AG09319 (cell line): Measurements from ENCODE around the gene OR51B4.

Experiments
- DNase-seq: peaks from one replicate; pipeline ENCODE4 v3.0.0-alpha.2; 2010; ENCODE audit warnings: low read depth; ENCODE audit errors: extremely low read depth
- CTCF ChIP-seq: IDR thresholded peaks from 2 replicates; pipeline ENCODE4 v1.5.1; 2011; ENCODE audit warnings: low read depth, mild to moderate bottlenecking, inconsistent platforms, low read length, moderate library complexity

The OR51B4 gene

DNA sequence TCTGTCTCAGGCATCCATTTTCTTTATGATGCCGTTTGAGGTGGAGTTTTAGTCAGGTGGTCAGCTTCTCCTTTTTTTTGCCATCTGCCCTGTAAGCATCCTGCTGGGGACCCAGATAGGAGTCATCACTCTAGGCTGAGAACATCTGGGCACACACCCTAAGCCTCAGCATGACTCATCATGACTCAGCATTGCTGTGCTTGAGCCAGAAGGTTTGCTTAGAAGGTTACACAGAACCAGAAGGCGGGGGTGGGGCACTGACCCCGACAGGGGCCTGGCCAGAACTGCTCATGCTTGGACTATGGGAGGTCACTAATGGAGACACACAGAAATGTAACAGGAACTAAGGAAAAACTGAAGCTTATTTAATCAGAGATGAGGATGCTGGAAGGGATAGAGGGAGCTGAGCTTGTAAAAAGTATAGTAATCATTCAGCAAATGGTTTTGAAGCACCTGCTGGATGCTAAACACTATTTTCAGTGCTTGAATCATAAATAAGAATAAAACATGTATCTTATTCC, 21.1 kb downstream of the OR51B4 start:
- TF ChIP-seq CTCF: no peak
- DNase-seq: peak; percentile 95

DNA sequence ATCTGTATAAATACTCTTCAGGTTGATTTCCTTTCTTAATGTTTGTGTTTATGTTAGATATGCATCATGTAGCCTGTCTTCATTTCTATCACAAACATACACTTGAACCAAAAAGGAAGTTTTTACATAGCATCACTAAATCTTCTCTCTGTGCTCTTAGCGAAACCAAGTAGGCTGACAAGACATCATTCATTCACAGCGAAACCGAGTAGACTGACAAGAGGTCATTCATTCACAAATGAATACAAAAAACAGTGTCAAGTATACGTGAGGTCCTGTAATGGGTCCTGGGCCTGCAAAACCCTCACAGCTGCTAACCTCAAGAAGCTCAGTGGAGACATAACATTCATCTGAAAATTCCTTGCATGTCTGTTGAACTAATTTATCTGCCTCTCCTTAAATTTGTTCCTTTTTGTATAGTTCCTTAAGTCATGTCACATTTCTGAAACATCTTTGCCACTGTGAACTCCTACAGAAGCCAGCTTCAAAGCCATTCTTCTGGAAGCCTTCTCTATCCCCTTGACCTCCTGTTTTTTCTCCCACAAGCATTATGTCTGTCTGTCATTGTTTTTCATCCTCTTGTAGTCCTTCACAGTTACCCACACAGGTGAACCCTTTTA, 22.2 kb downstream of the OR51B4 start:
- DNase-seq: no peak

DNA sequence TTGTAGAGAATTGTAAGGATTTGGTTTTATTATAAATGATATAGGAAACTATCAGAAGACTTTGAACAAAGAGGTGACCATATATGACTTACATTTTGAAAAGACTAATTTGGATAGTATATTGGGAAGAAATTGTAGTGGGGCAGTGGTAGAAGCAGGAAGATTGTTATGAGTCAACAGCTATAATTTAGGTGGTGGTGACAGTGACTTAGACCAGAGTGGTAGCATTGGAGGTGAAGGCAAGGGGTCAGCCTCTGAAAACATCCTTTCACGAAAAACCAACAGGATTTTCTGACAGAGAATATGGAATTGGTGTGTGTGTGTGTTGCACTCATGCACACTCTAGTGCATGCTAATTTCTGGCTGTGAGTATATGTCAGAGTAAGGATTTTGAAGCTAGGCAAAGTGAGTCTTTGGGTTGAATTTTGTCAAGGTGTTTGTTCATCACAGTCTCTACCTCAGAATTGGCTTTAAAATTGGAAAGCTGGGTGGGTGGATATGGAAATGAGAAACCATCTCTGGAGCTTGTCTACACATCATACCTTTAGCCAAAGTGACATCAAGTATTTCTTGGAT, 23.9 kb downstream of the OR51B4 start:
- no peak for TF ChIP-seq CTCF
- no peak for DNase-seq

More for the DNA sequence above, 22.2 kb downstream of the OR51B4 start:
- TF ChIP-seq CTCF: no peak

GRCh38 chr11:5276697-5277096, 25.0 kb downstream of the OR51B4 start:
- TF ChIP-seq CTCF: no peak
- DNase-seq: no peak

DNA sequence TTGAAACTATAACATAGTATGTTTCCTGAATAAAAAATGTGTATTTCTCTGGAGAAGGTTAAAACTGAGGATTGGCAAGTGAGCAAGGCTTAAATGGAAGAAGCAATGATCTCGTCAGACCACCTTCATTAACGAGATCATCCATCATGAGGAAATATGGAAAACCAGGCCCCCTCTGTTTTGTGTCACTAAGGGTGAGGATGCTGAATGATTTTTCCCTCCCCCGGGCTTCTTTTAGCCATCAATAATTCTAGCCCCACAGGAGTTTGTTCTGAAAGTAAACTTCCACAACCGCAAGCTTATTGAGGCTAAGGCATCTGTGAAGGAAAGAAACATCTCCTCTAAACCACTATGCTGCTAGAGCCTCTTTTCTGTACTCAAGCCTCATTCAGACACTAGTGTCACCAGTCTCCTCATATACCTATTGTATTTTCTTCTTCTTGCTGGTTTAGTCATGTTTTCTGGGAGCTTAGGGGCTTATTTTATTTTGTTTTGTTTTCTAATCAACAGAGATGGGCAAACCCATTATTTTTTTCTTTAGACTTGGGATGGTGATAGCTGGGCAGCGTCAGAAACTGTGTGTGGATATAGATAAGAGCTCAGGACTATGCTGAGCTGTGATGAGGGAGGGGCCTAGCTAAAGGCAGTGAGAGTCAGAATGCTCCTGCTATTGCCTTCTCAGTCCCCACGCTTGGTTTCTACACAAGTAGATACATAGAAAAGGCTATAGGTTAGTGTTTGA, 26.2 kb downstream of the OR51B4 start:
- TF ChIP-seq CTCF: no peak
- no peak for DNase-seq

DNA sequence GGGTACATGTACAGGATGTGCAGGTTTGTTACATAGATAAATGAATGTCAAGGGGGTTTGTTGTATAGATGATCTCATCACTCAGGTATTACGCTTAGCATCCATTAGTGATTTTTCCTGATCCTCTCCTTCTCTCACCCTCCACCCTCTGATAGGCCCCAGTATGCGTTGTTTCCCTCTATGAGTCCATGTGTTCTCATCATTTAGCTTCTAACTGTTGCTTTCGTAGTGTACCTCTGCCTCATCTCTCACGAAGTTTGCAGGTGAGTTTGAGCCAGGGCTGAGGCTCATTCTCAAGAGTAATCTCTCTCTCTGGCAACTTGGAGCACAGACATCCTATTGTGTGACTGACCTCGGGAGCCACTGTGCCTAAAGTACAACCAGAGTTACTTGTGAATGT, 27.4 kb downstream of the OR51B4 start:
- TF ChIP-seq CTCF: no peak
- no peak for DNase-seq
